HG02623 (cell line): ENCODE data around the gene DENR.
A peak's percentile ranks its signal among the peaks of the same experiment; 100 is the strongest.
"Not testable (repeated sequence)": the region's sequence is repeated elsewhere in the genome, so short reads cannot be mapped to it uniquely, and the experiment has no call there.

Experiments
- ATAC-seq: cut with Tn5 transposase; IDR thresholded peaks from one replicate; pipeline ENCODE4 v1.9.1; 2021; ENCODE audit warnings: moderate library complexity; ENCODE audit not compliant: unreplicated experiment

Gene DENR, protein sequence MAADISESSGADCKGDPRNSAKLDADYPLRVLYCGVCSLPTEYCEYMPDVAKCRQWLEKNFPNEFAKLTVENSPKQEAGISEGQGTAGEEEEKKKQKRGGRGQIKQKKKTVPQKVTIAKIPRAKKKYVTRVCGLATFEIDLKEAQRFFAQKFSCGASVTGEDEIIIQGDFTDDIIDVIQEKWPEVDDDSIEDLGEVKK

DNA sequence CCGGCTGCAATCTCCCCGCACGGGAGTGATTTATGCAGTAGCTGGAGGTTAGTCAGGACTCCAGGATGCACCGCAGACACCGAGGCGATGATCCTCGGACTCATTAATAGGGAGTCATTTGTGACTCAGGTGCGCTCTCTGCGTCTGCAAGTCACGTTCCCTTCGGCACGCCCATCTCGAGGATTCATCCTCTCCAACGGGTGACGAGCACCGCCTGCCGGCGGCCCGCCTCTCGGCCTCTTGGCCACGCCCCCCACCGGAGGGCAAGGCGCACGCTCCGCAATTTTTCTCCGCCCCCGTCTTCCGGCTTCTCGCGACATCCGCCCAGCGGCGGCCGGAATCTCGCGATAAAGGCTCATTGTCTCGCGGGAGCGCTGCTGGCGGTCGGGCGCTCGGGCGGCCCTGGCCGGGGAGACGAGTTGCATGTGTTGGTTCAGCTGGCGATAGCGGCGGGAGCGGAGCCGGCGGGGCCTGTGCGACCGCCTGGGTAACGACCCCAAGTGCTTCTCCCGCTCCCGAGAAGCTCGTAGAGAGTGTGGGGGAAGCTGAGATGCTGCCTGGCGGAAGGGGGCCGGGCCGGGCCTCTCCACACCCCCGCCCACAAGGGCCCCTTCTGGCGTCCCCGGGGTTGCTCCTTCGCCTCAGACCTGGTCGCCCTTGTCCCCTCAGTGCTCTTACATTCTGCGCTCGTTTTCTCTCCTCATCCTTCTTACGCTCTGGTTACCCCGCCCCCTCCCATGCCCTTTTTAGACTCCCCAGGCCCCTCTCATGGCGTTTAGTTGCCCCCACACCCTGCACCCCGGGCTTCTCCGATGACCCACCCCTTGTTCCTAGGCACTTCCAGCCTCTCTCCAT is at the start of gene DENR:
DENR (plus strand) TSS at position 361 of the 855 bp plus-strand sequence. CDS start 878 bp downstream, outside the sequence.
- ATAC-seq, result peak; percentile 92

DNA sequence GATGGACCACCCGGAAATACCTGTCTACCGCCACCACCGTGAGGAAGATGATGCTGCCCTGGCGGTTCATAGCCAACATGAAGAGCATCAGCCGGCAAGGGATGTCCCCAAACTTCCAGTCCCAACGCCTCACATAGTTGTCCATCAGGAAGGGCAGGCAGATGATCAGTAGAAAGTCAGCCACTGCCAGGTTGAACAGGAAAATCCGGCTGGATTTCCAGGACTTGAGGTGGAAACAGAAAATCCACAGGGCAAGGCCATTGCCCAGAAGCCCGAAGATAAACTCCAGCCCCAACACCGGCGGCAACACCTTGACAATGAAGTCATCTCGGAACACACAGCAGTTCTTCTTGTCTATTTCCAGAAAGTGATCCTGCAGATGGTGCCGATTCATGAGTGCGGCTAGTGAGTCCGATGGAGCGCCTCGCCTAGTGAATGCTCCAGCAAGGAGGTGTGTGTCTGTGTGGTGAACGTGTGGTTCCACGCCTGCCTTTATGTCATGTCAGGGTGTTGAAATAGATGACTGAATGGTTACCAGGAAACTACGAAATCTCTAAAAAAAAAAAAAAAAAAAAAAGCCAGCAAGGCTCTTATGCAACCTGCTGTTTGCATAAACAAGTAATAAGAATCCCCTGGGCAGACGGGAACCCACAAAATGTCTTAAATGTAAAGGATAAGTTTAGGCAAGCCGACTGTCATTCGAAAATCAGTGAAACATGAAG is 49.6 kb upstream of the DENR start, which contains the start of gene HCAR2:
HCAR2 (minus strand) TSS at position 468 of the 722 bp plus-strand sequence; CDS start at position 394, 74 bp downstream.
- ATAC-seq, result not testable (repeated sequence)

DNA sequence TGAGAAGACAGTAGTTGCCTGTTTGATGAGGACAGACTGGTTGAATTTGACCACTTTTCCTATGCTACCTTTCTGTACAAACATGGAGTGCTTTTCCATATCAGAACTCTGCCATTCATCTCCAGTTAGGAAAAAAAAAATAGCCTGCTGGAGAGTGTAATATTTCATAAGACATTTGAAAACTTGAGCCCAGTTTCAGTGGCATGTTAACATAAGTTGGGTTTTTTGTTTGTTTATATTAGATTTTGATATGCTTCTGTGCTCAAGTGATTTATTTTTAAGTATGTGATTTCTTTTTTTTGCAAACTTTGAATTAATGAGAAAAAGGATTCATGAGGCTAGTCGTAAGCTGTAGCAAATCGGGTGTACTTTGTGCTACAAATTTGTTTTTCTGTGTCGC is 48.8 kb upstream of the DENR start:
- ATAC-seq, result not testable (repeated sequence)

DNA sequence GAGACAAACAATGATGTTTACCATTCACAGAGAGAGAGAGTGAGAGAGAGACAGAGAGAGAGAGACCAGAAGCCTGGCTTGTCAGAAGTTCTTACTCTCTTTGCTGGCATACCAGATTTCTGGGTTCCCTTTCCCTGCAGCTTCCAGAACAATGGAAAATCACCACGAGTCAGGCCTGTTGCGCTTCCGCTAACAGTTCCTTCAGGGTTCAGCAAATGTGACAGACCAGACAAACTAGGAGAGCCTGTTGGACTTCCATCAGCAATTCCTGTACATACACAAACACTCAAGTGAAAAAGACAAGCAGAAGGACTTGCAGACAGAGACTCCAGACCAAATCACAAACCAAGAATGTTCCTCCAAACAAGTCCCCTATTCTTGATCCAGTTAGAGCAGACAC is 43.3 kb upstream of the DENR start:
- ATAC-seq, result not testable (repeated sequence)

DNA sequence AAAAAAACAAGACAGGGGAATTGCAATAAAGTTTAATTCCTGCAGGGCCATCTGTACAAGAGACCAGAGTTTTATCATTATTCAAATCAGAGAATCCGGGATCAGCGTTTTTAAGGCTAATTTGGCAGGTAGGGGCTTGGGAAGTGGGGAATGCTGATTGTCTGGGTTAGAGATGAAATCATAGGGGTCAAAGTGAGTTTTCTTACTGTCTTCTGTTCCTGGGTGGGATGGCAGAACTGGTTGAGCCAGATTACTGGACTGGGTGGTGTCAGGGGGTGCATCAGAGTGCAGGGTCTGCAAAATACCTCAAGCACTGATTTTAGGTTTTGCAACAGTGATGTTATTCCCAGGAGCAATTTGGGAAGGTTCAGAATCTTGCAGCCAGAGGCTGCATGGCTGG is 42.3 kb upstream of the DENR start:
- ATAC-seq, result not testable (repeated sequence)

DNA sequence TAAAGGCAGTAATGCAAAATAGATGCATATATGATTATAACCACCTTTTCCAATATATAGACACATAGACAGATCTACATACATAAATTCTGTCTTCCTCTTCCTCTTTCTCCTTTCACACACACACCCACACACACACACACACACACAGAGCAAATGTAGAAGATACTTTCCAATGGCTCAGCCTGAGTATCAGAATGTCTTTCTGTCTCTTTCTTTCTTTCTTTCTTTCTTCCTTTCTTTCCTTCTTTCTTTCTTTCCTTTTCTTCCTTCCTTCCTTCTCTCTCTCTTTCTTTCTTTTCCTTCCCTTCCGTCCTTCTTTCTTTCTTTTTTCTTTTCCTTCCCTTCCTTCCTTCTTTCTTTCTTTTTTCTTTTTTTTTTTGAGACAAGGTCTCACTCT is 41.4 kb upstream of the DENR start:
- not testable (repeated sequence) for ATAC-seq

DNA sequence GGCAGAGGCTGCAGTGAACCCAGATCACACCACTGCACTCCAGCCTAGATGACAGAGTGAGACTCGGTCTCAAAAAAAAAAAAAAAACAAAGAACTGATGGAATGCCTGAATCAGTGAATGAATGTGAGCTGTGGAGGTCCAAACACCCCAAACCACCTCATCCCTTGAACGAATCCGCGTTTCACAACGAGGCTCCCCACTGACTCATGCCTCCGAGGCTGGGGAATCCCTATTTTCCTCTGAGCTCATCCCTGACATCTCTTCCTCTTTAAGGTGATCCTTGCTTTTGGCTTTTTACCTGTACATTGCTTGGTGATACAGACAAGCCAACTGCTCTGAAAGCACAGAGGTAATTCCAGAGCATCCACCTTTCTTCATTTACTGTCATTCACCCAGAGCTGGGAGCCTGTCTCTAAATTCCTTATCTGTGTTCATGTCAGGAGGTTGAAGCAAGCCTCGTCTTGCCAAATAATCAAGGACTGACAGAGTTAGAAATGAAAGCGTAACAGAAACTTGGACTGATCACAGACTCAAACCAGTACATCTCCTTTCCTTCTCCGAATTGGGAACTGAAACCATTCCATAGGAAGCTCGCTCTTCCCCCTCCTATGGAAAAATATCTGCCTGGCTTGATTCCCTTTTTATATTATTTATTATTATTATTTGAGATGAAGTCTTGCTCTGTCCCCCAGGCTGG is 39.0 kb upstream of the DENR start:
- ATAC-seq, result not testable (repeated sequence)

DNA sequence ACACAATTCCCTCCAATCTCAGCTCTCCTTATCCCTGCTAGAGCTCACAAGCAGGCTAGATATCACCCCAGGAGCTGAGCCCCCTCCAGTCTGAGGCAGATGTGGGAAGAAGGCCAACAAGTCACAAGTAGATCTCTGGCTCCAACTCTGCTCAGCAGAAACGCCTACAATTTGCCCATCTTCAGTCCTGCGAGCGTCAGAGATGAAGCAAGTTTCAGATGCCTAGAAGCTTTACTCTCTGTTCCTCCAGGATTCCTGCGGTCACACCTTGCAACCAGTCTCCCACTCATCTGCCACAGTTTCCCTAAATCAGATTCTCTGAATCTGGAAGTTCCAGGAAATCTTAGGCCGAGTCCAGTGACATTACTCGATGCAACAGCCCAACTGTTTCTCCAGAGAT is 37.4 kb upstream of the DENR start:
- not testable (repeated sequence) for ATAC-seq

DNA sequence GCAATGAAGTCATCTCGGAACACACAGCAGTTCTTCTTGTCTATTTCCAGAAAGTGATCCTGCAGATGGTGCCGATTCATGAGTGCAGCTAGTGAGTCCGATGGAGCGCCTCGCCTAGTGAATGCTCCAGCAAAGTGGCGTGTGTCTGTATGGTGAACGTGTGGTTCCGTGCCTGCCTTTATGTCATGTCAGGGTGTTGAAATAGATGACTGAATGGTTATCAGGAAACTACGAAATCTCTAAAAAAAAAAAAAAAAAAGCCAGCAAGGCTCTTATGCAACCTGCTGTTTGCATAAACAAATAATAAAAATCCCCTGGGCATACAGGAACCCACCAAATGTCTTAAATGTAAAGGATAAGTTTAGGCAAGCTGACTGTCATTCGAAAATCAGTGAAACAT is 36.0 kb upstream of the DENR start, which contains the start of gene HCAR3:
HCAR3 (minus strand) TSS at position 154 of the 400 bp plus-strand sequence; CDS start at position 80, 74 bp downstream.
- not testable (repeated sequence) for ATAC-seq

DNA sequence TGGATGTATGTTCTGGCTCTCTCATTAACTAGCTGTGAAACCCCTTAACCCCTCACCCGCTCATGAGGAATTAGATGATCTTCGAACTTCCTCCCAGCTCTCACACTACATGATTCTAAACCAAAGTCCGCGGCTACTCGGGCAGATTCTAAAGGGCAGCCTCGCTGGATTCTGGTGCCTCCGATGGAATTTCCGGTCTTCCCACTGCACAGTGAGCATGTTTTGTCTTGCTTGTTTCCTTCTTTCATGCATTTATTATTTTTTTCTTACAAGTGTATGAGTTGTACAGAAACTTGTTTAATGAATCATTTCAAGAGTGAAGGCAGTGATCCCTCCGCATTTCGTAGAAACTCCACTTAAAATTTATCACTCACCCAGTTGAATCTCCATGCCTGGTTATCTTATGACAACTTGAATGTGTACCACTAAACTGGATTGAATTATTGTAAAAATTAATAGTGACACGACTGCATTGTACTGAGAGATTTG is 31.5 kb upstream of the DENR start:
- ATAC-seq, result no peak

DNA sequence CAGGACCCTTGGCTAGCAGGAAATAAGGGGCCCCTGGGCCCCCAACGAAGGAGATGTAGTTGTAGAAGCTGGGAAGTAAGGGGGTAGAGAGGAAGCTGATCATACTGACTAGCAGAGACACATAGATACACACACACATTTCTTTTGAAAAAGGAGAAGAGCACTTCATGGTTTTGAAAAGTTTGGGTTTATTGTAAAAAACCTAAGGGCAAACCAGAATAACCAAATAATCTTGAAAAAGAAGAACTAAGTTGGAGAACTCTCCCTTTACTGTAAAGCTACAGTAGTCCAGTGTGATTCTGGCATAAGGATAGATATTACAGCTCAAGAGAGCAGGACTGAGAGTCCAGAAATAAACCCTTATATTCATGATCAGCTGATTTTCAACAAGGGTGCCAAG is 30.2 kb upstream of the DENR start:
- no peak for ATAC-seq

DNA sequence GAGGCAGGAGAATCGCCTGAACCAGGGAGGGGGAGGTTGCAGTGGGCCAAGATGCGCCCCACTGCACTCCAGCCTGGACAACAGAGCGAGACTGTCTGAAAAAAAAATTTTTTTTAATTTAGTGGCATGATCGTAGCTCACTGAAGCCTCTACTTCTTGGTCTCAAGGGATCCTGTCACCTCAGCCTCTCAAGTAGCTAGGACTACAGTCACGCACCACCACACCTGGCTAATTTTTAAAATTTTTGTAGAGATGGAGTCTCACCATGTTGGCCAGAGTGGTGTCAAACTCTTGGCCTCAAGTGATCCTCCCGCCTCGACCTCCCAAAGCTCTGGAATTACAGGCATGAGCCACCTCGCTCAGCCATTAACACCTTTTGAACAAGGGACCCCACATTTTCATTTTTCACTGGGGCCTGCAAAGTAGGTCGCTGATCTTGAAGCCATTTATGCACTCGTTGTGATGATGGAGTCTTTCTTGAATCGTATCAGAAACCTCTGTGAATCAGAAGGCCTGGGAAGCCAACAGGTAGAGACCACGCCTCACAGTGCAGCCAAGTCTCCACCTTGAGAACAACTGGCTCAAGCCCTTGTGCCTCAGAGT is 27.9 kb upstream of the DENR start:
- ATAC-seq, result no peak

DNA sequence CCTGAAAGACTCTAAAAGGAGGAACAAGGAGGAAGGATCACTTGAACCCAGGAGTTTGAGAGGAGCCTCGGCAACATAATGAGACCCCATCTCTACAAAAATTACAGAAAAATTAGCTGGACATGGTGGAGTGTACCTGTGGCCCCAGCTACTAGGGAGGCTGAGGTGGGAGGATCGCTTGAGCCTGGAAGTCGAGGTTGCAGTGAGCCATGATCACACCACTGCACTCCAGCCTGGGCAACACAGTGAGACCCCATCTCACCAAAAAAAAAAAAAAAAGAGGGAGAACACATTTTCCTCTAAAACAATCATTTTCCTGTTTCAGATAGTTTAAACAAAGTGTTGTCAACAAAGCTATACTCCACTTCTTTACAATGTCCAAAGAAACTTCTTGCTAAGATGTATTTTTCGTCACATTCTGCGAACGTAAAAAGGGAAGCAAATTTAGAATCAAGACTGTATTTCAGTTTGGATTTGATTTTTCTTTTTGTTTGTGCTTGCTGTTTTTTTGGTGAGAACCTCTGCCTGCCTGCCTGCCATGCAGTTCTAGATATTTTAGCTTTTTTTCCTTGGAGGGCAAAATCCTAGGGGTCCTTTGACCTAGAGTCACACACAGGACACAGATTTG is 27.1 kb upstream of the DENR start:
- no peak for ATAC-seq

DNA sequence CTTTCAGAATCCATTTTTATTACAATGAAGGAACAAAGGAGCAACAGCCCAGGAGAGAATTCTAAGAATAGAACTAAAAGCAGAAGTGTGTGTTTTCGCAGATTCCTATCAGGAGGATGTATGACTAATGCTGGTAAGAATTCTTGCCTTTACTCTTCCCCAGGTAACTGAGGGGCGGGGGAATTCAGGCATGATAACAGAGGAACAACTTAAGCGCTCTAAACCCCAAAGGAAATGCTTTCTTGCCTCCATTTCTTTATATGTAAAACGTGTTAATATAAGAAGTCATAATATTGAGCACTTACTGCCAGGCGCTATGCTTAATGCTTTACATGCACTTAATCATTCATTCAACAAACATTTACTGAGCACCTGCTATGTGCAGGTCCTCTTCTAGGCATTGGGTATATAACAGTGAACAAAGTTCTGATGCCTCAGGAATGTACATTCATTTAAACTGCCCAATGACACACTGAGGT is 26.5 kb upstream of the DENR start:
- no peak for ATAC-seq

DNA sequence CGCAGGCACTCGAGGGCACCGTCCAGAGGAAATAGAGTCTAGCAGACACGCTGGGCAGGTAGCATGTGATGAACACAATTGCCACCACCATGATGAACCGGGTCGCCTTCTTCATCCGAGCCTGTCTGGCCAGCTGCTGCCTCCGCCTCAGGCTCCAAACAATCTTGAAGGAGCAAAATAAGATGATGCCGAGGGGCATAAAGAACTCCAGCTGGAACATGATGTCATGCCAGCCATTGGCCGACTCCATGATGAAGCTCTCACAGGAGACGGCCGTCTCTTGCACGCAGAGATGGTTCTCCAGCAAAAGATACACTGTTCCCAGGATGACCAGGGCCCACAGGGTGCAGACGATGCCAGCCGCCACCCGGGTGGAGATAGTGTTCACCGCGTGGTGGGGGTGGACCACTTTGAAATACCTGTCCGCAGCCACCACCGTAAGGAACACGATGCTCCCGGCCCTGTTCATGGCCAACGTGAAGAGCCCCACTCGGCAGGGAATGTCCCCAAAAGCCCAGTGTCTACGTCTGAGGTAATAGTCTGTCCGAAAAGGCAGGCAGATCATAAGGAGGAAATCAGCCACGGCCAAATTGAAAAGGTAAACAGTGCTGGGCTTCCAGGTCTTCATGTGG is 22.9 kb upstream of the DENR start:
- ATAC-seq, result no peak

DNA sequence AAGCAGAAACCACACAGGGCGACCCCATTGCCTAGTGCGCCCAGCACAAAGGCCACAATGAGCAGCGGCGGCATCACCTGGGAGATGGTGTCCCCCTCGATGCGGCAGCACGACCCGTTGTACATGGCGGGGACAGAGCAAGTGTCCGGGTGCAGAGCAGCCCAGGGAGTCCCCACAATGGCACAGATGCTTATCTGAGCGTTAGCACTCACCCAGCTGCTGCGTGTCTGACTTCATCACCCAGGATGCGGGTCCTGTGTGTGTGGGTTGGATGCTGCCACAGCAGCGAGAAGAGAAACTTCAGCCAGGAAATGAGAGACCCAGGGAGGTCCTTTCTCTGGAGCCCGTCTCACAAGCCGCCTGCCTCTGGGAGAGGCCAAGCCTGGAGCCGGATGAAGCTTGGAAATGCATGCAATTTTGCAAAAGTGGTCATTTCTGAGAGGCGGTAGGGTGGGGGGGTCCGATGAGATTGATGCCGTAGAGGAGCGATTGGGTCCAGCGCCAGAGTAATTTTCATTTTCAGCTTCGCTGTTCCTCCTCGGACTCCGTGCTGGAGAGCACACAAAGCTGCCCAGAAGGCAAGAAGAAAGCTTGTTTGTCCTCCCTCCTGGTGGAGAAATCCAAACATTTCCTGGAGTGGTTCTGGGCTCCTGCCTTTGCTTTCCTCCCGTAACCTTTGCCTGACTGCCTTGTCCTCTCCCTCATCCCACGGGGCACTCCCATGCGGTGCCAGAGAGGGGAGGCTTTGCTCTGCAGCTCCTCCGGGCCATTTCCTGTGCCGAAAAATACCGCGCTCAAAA is 22.2 kb upstream of the DENR start, which contains the start of gene HCAR1:
HCAR1 (minus strand) TSS at position 630 of the 800 bp plus-strand sequence; CDS start at position 125, 505 bp downstream.
- ATAC-seq, result no peak

DNA sequence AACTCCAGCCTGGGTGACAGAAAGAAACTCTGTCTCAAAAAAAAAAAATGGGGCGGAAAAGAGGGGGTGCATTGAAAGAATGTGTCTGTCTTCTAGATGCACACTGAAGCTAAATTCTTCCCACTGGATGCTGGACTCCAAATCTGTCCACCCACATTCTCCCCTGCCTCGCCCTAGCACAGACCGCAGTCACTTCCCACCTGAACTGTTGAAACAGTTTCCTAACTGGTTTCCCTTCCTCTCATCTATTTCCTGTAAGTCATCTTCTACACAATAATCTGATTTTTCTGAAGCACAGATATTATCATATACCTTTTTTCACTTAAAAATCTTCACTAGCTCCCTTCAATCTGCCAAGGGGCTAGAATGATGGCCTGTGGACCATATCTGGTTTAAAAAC is 20.5 kb upstream of the DENR start:
- no peak for ATAC-seq

DNA sequence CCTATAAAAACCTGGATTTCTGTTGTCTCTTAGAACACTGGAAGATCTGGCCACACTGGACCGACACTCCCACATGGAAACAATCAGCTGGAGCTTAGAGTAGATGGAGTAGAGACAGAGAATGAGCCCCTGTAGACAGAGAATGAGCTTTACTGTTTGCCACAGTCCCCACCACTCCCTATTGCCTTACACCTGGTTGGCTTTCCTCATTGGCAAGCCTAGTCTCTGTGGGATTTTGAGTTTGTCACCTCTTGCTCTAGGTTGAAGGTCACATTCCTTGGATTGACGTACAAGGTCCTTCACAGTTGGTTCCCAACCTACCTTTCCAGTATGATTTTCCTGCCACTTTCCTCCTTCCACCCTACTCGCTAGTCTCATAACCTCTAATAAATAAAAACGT is 20.0 kb upstream of the DENR start:
- ATAC-seq, result no peak
